HEK293 (cell line): Measurements from ENCODE around the gene STK11.

Source experiments
- AEBP2 ChIP-seq: fragments of 450-650 bp; formaldehyde crosslinking; IDR thresholded peaks from 2 replicates; pipeline ENCODE4 v1.5.1; 2016; ENCODE audit warnings: missing biosample characterization, missing genetic modification characterization, borderline replicate concordance
- ATF2 ChIP-seq: fragments of 450-650 bp; formaldehyde crosslinking; IDR thresholded peaks from 2 replicates; pipeline ENCODE4 v1.5.1; 2016; ENCODE audit warnings: missing biosample characterization, missing genetic modification characterization, low read depth
- BCL11B ChIP-seq: fragments of 450-650 bp; formaldehyde crosslinking; IDR thresholded peaks from 2 replicates; pipeline ENCODE4 v1.5.1; 2016; ENCODE audit warnings: low read depth, missing biosample characterization, missing genetic modification characterization
- GLIS1 ChIP-seq: fragments of 450-650 bp; formaldehyde crosslinking; IDR thresholded peaks from 2 replicates; pipeline ENCODE4 v1.5.1; 2016; ENCODE audit warnings: missing biosample characterization, missing genetic modification characterization
- HOXC10 ChIP-seq: sonication (generic); formaldehyde crosslinking; IDR thresholded peaks from 2 replicates; pipeline ENCODE4 v1.8.1; 2023; ENCODE audit warnings: mild to moderate bottlenecking, missing genetic modification reagents
- KLF1 ChIP-seq: fragments of 450-650 bp; formaldehyde crosslinking; IDR thresholded peaks from 2 replicates; pipeline ENCODE4 v1.5.1; 2016; ENCODE audit warnings: missing biosample characterization, missing genetic modification characterization
- KLF10 ChIP-seq: fragments of 450-650 bp; IDR thresholded peaks from 2 replicates; pipeline ENCODE4 v1.5.1; 2018; ENCODE audit warnings: missing biosample characterization, mild to moderate bottlenecking, missing genetic modification characterization
- KLF9 ChIP-seq: fragments of 450-650 bp; formaldehyde crosslinking; IDR thresholded peaks from 2 replicates; pipeline ENCODE4 v1.5.1; 2016; ENCODE audit warnings: missing biosample characterization, missing genetic modification characterization, low read depth
- SP3 ChIP-seq: fragments of 450-650 bp; formaldehyde crosslinking; IDR thresholded peaks from 2 replicates; pipeline ENCODE4 v1.5.1; 2016; ENCODE audit warnings: missing biosample characterization, missing genetic modification characterization
- WT1 ChIP-seq: fragments of 450-650 bp; formaldehyde crosslinking; IDR thresholded peaks from 2 replicates; pipeline ENCODE4 v1.5.1; 2016; ENCODE audit warnings: missing biosample characterization, missing genetic modification characterization
- YY1 ChIP-seq: fragments of 450-650 bp; formaldehyde crosslinking; IDR thresholded peaks from 2 replicates; pipeline ENCODE4 v1.5.1; 2018; ENCODE audit warnings: missing biosample characterization, missing genetic modification characterization
- ZBTB44 ChIP-seq: fragments of 450-650 bp; IDR thresholded peaks from 2 replicates; pipeline ENCODE4 v1.5.1; 2018; ENCODE audit warnings: missing biosample characterization, mild to moderate bottlenecking, missing genetic modification characterization
- ZBTB7A ChIP-seq: fragments of 450-650 bp; formaldehyde crosslinking; IDR thresholded peaks from 2 replicates; pipeline ENCODE4 v1.5.1; 2016; ENCODE audit warnings: low read depth, missing biosample characterization, missing genetic modification characterization
- ZEB2 ChIP-seq: fragments of 450-650 bp; formaldehyde crosslinking; IDR thresholded peaks from 2 replicates; pipeline ENCODE4 v1.5.1; 2016; ENCODE audit warnings: missing biosample characterization, missing genetic modification characterization
- ZIC2 ChIP-seq: fragments of 450-650 bp; formaldehyde crosslinking; IDR thresholded peaks from 2 replicates; pipeline ENCODE4 v1.5.1; 2016; ENCODE audit warnings: missing biosample characterization, missing genetic modification characterization
- ZNF155 ChIP-seq: fragments of 450-650 bp; formaldehyde crosslinking; IDR thresholded peaks from 2 replicates; pipeline ENCODE4 v1.5.1; 2016; ENCODE audit warnings: missing biosample characterization, missing genetic modification characterization
- ZNF266 ChIP-seq: fragments of 450-650 bp; formaldehyde crosslinking; IDR thresholded peaks from 2 replicates; pipeline ENCODE4 v1.5.1; 2016; ENCODE audit warnings: missing biosample characterization, missing genetic modification characterization, low read depth
- ZNF302 ChIP-seq: fragments of 450-650 bp; formaldehyde crosslinking; IDR thresholded peaks from 2 replicates; pipeline ENCODE4 v1.5.1; 2016; ENCODE audit warnings: missing biosample characterization, missing genetic modification characterization, low read depth
- ZNF324 ChIP-seq: fragments of 450-650 bp; formaldehyde crosslinking; IDR thresholded peaks from 2 replicates; pipeline ENCODE4 v1.5.1; 2016; ENCODE audit warnings: missing biosample characterization, missing genetic modification characterization
- ZNF473 ChIP-seq: fragments of 450-650 bp; formaldehyde crosslinking; IDR thresholded peaks from 2 replicates; pipeline ENCODE4 v1.5.1; 2017; ENCODE audit warnings: missing biosample characterization, missing genetic modification characterization
- ZNF544 ChIP-seq: fragments of 450-650 bp; formaldehyde crosslinking; IDR thresholded peaks from 2 replicates; pipeline ENCODE4 v1.5.0; 2017; ENCODE audit warnings: missing biosample characterization, missing genetic modification characterization
- ZNF549 ChIP-seq: fragments of 450-650 bp; IDR thresholded peaks from 2 replicates; pipeline ENCODE4 v1.5.1; 2018; ENCODE audit warnings: missing biosample characterization, missing genetic modification characterization, mild to moderate bottlenecking, inconsistent platforms, moderate library complexity
- ZNF561 ChIP-seq: fragments of 450-650 bp; IDR thresholded peaks from 2 replicates; pipeline ENCODE4 v1.5.1; 2018; ENCODE audit warnings: missing biosample characterization, missing genetic modification characterization, borderline replicate concordance
- ZNF610 ChIP-seq: fragments of 450-650 bp; formaldehyde crosslinking; IDR thresholded peaks from 2 replicates; pipeline ENCODE4 v1.5.1; 2016; ENCODE audit warnings: missing biosample characterization, missing genetic modification characterization, borderline replicate concordance
- ZNF629 ChIP-seq: fragments of 450-650 bp; formaldehyde crosslinking; IDR thresholded peaks from 2 replicates; pipeline ENCODE4 v1.5.1; 2017; ENCODE audit warnings: missing biosample characterization, missing genetic modification characterization
- ZNF660 ChIP-seq: fragments of 450-650 bp; IDR thresholded peaks from 2 replicates; pipeline ENCODE4 v1.5.1; 2018; ENCODE audit warnings: missing biosample characterization, mild to moderate bottlenecking, missing genetic modification characterization
- ZNF76 ChIP-seq: fragments of 450-650 bp; formaldehyde crosslinking; IDR thresholded peaks from 2 replicates; pipeline ENCODE4; 2016; ENCODE audit warnings: low read depth, missing biosample characterization, missing genetic modification characterization, borderline replicate concordance
- ZNF776 ChIP-seq: fragments of 450-650 bp; formaldehyde crosslinking; IDR thresholded peaks from 2 replicates; pipeline ENCODE4 v1.5.0; 2017; ENCODE audit warnings: missing biosample characterization, missing genetic modification characterization, borderline replicate concordance
- ZNF837 ChIP-seq: fragments of 450-650 bp; formaldehyde crosslinking; IDR thresholded peaks from 2 replicates; pipeline ENCODE4 v1.5.1; 2016; ENCODE audit warnings: missing biosample characterization, missing genetic modification characterization
- ZSCAN30 ChIP-seq: fragments of 450-650 bp; IDR thresholded peaks from 2 replicates; pipeline ENCODE4 v1.5.1; 2018; ENCODE audit warnings: missing biosample characterization, mild to moderate bottlenecking, missing genetic modification characterization, moderate library complexity
- ZSCAN4 ChIP-seq: fragments of 450-650 bp; formaldehyde crosslinking; IDR thresholded peaks from 2 replicates; pipeline ENCODE4 v1.5.1; 2017; ENCODE audit warnings: missing biosample characterization, missing genetic modification characterization
- TF ChIP-seq, protein P1 (sequence below): fragments of 450-650 bp; formaldehyde crosslinking; optimal IDR thresholded peaks from 2 replicates; pipeline ENCODE3; 2016; ENCODE audit warnings: missing biosample characterization, mild to moderate bottlenecking, missing genetic modification characterization

STK11 gene

GRCh38 chr19:1264801-1265614, 59.4 kb downstream of the STK11 start (continued):
- TF ChIP-seq WT1 (tag by site-specific recombination) (peak; percentile 72; the same call in 1 of the 2 replicates), ZNF473 (tag by site-specific recombination) (no peak), ZNF76 (peak; percentile 57; the same call in 1 of the 2 replicates), ZSCAN4 (tag by site-specific recombination) (no peak), ZNF660 (no peak), ZNF629 (tag by site-specific recombination) (peak; percentile 33), ZNF544 (no peak), ZNF561 (no peak), ZSCAN30 (tag by site-specific recombination) (no peak), ZBTB44 (tag by site-specific recombination) (peak; percentile 89), ZNF155 (tag by site-specific recombination) (no peak), ZNF302 (tag by site-specific recombination) (no peak), YY1 (tag by site-specific recombination) (no peak), AEBP2 (tag by site-specific recombination) (0 out of 2 replicates have a peak, but pooled peaks have one; percentile 10), KLF10 (tag by site-specific recombination) (peak; percentile 24; the same call in 1 of the 2 replicates), BCL11B (tag by site-specific recombination) (peak; percentile 86; the same call in 1 of the 2 replicates), GLIS1 (tag by site-specific recombination) (peak; percentile 76), ZEB2 (tag by site-specific recombination) (peak; percentile 73; the same call in 1 of the 2 replicates), ZNF610 (tag by site-specific recombination) (no peak), ZNF266 (tag by site-specific recombination) (no peak), ZNF776 (no peak), KLF9 (tag by site-specific recombination) (no peak), ATF2 (no peak), ZIC2 (tag by site-specific recombination) (no peak), ZNF837 (no peak), SP3 (tag by site-specific recombination) (no peak), ZNF549 (tag by site-specific recombination) (no peak), HOXC10 (CRISPR knock-in tag) (no peak), KLF1 (tag by site-specific recombination) (0 out of 2 replicates have a peak, but pooled peaks have one; percentile 20), ZNF324 (tag by site-specific recombination) (0 out of 2 replicates have a peak, but pooled peaks have one; percentile 25), ZBTB7A (no peak)
- TF ChIP-seq, protein P1, sequence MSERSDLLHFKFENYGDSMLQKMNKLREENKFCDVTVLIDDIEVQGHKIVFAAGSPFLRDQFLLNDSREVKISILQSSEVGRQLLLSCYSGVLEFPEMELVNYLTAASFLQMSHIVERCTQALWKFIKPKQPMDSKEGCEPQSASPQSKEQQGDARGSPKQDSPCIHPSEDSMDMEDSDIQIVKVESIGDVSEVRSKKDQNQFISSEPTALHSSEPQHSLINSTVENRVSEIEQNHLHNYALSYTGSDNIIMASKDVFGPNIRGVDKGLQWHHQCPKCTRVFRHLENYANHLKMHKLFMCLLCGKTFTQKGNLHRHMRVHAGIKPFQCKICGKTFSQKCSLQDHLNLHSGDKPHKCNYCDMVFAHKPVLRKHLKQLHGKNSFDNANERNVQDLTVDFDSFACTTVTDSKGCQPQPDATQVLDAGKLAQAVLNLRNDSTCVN (tag by site-specific recombination): no peak
